SK-N-SH (cell line): ENCODE measurements around the gene FOXP1.

Source experiments
- CTCF ChIP-seq: fragments of 200-600 bp; sonication (generic); IDR thresholded peaks from 2 replicates; pipeline ENCODE4 v1.6.1; 2017; ENCODE audit warnings: antibody characterized with exemption, mild to moderate bottlenecking, moderate library complexity
- SMC3 ChIP-seq: IDR thresholded peaks from 2 replicates; pipeline ENCODE4 v1.6.1; 2012; ENCODE audit warnings: low read depth, low read length, improper control_type of control experiment

GRCh38 chr3:71580636-71581456, 2.7 kb downstream of the FOXP1 start:
- TF ChIP-seq SMC3 (no peak), CTCF (no peak)
